NCI-H510A treated with DMSO at 0.1 percent for 48 hours (cell line): ENCODE measurements around the gene OCA2.

ENCODE experiments used
- DNase-seq: peaks from one replicate; lab custom pipeline; 2025; lab: John Stamatoyannopoulos, UW

Gene OCA2

DNA sequence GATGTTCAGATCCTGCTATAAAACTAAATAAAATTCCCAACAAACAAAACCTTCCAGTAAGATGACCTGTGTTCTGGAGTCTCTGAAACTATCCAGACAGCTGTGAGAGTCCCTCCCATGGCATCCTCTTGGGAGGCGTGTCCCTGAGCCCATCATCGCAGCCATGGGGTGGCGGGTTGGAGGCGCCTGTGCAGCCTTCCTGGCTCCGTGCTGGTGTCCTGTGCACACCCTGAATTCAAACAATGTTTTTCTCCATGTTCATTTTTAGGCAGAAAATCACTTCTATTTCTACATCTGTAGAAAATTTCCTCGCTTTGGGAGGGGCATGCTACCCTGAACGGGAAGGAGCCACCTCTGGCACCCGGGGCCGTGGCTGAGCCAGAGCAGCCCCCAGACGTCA lies 19.4 kb upstream of the OCA2 start:
- DNase-seq: no peak

DNA sequence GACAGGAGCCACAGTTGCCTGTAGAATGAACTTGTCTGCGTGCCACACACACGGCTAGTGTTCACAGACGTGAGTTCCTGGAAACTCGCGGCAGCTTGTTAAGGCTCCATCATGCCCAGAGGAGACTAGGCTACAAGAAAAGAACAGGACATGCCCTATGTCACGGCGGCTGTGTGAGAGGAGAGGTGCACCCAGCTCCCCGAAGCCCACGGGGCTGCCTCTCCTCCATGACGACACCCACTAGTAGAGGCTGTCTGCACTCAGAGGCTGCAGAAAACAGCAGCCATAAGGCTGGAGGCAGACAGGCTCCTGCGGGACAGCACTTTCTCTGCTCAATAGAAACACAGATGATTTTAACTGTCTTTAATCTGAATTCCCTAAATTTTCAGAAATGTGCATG lies 19.0 kb upstream of the OCA2 start:
- no peak for DNase-seq

DNA sequence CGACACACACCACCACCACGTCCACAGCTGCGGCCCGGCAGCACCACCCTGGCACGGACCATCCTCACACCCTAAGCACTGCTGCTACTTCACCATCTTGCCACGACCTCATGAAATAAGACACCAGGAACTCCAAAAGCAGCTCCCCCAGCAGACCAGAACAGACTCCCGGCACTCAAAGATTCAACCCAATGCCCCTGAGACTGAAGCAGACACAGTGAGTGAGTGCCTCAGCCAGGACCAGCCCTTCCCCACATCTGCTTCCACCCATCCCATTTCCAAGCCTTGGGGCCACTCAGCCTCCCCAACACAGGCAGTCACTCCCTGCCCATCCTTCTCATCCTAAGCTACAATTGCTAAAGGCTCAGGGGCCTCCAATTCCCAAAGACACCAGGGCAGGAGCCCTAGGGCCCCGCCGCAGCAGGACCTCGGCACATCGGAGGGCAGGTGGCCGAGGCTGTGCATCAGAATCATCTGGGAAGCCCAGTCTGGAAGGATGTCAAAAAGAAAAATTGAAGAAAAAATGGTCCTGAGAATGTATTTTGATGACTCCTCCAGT lies 18.4 kb upstream of the OCA2 start:
- DNase-seq: no peak

DNA sequence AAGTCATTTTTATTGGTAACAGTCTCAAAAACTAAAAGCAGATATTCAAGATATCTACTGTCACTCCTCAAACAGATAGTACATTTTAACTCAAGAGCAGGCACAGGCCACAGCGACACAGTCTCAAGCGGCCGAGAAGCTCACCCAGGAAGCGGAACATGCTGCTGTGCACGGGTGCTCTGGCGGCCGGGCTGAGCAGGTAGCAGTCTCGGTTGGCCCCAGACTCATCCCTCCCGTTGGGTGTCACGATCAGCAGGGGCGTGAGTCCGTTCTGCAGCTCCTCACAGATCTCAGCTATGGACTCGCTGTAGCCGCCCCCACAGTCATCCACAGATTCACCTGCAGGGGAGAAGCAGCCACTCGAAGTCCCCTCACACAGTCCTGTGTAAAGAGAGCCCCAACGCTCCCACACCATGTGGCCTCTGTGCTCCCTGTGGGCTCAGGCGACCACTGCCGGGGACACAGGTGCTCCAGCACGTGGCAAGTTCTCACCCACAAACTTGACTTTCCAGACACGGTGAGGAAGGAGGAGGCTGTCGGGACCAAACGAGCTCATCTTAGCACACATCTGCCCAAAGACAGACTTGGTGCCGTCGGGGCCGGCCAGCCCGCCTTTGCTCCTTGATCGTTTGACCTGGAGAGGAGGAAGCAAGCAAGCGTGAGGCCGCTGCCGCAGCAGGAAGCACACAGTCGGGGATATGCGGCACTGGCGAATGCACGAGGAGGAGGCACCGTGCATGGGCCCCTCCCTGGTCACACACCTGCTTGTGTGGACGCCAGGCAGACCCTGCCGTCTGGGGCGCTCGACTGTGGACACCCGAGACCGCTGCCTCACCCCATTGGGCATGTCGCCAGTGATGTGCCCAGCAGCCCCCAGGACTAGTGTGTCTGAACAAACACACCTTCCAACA lies 17.7 kb upstream of the OCA2 start:
- DNase-seq: no peak

DNA sequence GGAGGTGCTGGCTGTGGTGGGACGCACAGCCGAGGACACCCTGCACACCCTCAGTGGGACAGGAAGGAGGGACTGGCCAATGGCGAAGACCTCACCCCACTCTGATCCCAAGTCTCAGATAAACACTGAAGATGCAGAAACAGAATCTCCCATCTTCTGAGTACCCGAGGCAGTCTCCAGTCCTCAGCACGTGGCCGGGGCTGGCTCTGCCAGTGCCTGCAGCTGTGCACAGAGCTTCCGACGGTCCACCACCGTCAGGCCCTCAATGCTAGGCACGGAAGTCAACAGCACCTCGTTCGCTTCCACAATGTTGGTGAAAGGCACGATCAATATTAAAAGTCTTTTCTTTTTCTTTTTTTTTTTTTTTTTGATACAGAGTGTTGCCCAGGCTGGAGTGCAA lies 16.8 kb upstream of the OCA2 start:
- no peak for DNase-seq

DNA sequence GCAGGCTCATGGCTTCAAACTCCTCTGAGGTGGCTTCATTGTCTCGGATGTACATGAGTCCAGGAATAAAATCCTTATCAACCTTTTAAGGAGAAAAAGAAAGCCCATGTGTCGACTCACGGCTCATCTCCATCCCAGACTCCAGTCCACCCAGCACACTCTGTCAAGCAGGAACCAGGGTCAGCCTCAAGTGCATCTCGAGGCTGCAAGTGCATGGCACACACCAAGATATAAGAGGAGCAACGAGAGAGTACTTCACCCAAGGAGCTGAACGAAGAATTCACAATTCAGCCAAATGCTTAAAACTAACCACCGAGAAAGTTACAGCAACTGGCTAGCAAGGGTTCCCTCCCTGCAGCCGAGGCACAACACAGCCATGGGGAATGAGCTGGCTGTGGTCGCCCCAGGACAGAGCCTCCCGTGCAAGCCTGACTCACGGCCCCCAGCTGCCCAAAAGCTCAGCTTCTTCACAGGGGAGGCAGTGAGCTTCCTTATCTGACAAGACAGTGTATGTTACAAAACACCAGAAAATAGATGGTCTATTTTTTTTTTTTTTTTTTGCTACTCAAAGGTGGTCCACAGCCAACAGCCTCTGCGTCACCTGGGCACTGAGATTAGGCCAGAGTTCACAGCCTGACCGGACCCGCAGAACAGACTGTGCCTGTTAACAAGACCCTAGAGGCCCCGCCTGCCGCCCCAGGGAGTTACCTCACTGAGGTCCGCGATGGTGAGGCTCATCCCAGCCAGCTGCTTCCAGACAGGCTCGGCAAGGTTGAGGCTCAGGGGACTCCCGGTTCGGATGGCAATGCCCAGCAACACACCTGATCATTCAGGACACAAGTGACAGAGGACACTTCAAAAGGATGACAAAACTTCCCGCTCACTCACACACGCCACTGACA lies 15.9 kb upstream of the OCA2 start:
- no peak for DNase-seq

DNA sequence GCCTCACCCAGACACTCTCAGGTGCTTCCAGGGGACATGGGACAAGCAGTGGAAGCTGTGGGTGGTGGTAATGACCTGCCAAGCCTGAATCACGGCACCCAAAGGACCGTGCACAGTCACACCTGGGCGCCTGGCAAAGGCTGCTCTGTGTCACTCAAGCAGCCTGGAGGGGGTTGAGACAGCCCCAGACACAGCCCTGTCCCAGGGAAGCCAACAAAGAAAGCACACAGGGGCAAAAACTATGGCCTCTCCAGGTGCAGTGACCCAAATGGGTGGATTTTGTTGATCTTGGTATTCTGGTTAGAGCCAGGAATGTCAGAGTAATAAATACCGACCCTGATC lies 15.0 kb upstream of the OCA2 start:
- DNase-seq: no peak

DNA sequence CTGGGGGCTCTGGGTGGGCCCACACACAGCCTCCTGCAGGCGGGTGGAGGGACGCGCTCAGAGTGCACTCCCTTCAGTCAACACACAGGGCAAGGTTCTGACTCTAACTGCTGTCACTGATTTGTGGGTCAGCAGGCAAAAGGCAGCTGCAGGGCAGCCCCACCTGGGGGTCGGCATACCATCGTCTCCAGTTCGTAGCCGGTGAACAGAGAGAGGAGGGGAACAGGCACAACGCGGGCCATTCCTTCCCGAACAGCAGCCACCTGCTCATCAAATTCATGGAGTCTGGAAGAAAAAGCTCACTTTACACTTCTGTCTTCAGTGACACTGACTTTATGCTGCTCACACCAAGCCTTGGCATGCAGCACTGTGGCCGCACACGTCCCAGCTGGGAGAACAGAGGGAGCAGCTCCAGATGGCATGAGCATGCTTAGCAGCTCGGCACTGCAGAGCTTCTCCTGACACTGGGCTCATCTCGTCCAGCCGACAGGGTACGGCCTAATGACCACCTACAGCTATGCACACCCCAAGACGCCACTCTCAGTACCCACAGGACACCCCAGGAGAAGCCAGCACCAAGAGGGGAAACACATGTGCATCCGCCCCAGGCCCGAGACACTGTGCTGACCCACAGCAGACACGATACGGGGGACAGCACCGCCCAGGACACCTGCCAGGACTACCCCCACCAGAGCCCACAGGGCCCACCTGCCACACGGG lies 14.4 kb upstream of the OCA2 start:
- DNase-seq: no peak

DNA sequence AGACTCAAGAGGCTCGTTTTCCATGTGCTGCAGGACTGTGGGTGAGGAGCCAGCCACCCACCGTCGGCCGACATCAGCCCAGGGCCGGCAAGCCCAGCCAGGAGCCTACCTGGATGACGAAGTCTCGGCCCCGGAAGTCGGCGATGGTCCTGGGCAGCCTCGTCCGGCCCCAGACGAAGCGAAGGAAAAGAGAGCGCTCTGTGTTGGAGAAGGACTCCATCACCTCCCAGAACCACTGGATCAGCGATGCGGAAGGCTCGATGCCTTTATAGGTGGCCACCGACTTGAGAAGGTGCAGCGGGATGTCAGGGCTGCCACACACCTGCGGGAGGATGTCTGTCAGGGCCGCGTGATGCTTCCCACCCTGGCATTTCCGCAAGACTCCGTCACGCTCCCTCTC lies 13.8 kb upstream of the OCA2 start:
- no peak for DNase-seq

DNA sequence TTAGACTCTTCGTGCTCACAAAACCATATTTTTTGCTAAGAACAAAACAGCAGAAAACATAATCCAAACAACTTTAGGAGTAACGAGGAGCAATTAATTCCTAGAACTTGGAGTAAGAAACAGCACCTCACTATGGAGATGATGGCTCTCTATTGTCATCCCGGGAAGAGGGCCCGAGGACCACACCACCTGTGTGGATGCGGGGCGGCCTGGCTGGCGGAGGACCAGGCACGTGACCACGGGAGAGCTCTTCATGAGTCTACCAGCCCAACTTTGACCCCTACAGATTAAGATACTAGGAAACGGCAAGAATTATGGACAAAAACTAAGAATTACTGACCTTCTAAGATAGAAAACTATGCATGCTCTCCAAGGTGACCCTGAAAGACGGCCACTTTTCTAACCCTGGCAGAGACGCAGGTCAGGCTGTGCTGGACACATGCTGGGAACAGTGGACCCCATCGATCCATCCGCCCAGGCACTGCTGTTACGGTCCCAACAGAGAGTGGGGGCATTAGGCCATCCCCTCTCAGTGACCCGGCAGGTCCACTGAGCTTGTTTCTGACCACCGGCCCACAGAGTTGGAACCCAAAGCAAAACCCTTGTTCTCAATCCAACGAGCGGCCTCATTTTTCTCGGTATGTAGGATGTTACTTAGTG lies 13.1 kb upstream of the OCA2 start:
- DNase-seq: no peak

DNA sequence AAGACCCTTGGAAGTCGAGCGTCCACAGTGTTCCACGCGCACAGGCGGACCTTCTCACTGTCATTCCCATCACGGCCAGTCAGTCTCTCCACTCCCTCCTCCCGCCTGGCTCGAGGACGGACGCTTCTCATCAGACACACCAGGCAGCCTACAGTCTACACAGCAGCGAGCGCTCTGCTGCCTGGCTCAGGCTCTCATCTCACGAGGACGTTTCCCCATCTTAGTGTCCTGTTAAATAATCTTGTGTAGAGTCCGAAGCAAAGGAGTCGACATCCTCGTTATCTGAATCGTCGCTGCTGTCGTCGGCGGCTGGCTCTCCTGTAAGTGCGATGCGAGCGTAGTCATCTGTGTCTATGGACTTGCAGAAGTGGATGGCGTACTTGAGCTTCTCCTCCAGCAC lies 12.4 kb upstream of the OCA2 start:
- DNase-seq: no peak

DNA sequence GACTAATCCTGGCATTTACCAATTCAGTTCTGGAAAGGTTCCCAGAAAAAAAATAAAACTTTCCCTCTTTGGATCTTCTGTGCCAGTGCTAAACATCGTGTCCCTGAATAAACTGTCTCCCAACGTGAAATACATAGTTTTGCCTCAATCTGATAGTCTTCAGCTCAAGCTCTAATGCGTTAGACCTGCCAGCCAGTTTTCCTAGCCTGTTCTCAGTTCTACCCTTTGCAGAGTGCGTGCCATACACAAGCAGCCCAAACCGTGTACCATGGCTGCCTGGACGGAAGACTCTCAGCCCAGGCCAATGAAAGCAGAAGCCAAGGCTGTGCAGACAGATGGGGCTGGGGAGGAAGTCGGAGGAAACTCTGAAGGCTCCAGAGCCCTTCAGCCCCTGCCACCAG lies 11.4 kb upstream of the OCA2 start:
- no peak for DNase-seq

DNA sequence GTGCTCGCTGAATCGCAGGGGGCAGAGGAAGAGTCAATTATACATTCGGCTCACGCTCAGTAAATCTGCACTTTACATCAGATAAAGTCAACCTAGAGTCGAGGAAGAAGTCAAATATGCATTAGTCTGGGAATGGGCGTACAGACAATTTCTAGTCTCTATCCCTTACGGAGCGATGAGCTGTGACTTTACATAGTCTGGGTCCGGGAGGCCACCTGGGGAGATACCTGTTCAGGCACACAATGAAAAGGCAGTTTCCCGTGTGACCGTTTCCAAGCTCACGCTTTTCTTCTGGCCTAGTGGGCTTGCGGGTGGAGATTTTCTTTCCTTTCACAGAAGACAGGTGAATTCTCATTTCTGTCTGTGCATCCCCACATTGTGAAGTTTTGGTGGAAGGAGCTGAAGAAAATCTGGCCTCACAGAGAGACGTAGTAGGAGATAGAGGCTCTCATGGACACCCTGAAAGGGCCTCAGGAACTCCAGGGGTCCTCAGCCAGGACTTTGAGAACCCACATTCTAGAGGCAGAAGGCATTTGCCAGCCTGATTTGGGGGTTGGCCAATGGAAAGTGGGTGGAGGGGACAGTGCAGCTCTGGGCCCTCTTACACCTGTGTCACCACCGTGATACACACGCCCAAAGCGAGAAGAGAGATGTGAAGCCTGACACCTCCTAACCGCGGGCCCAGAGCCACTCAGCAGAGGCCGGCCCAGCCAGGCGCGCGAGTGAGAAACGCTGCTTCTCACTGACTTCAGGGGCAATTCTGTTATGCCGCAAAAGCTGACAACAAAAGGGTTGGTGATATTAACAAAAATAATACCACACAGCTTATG lies 10.7 kb upstream of the OCA2 start:
- no peak for DNase-seq

DNA sequence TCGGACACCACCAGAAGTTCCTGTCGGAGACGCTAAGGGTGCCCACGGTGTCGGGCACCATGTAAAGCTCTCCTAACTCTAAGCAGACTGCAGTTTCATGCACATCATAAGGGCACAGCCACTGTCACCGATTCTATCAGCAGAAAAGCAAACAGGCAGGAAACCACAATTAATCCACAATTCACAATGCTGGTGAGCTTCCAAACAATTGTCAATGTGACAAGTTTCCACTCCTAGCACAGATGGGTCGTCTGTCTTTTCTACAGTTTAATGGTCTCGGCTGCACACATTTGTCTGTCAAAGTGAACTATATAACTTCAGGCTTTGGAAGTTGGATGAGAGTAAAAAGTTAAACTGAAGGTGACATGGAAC lies 8.8 kb upstream of the OCA2 start:
- DNase-seq: no peak

DNA sequence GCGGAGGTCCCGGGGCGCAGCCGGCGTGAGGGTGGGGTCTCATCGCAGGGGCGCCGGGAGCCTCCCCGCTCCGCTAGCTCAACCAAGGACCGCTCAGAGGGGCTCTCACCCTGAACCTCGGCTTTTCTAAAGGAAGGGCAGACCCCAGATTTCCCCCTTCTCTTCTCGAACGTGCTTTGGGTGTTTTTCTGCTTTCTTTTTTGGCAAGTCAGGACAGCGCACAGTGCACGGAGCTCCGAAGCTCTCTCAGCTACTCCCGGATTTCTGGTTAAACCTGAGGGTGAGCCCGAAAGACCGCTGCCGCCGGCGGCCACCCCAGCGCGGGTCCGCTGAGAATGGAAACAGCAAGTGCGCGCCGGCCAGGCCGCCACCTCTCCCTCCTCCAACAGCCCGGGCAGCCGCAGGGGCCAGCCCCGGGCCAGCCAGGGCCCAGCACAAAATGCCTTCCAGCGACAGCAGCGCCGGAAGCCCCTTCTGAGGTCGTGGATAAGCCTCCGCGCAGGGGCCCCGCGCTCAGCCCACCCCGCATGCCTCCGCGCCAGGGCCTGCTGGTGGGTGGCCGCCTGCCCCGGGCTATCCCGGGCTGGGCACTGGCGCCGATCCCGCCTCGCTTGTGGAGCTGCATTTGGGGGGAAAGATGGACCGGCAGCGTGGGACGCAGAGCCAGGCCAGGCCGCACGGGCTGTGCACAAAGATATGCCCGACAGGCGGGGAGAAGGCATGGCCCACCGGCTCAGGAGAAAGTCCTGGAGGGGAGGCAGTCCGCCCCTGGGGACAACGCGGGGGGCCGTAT lies 8.2 kb upstream of the OCA2 start:
- no peak for DNase-seq

DNA sequence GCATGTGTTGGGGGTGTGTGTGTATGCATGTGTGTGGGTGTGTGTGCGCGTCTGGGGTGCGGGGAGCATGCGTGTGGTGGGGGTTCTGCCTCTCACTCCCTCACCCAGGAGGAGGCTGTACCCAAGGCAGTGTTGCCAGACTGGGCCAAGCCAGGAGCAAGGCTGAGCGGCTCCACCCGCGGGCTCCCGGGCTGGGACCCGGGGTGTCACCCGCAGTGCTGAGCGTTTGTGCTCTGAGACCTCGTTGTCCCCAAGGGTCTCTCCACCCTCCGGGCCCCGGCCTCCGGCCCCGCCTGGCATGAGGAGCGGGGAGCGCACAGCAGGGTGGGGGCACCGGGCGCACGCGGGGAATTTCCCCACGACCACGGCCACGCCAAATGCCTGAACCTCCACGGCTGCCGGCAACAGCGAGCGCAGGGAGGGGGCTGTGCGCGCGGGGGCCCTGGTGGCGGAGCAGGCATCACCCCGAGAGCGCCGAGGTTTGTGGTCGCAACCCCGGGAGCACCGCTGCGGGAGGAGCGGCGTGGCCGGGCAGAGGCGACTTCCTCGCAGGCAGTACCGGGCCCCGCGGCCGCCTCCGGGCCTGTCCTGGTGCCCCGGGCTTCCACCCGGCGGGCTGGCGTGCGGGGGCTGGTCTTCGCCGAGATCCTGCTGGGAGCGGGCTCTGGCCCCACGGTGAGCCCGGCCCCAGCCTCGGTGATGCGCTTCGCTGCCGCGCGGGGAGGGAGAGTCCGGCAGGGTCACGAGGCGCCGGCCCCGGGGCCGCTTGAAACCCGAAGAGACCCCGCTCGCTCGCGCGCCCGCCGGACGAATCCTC lies 7.4 kb upstream of the OCA2 start:
- no peak for DNase-seq

DNA sequence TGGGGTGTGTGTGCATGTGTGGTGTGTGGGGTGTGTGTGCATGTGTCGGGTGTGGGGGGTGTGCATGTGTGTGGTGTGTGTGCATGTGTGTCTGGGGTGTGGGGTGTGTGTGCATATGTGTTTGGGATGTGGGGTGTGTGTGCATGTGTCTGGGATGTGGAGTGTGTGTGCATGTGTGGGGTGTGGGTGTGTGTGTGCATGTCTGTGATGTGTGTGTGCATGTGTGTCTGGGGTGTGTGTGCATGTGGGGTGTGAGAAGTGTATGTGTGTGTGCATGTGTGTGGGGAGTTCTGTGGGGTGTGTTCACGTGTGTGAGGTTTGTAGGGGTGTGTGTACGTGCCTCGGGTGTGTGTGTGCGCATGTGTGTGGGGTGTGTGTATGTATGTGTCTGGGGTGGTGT lies 6.7 kb upstream of the OCA2 start:
- no peak for DNase-seq

DNA sequence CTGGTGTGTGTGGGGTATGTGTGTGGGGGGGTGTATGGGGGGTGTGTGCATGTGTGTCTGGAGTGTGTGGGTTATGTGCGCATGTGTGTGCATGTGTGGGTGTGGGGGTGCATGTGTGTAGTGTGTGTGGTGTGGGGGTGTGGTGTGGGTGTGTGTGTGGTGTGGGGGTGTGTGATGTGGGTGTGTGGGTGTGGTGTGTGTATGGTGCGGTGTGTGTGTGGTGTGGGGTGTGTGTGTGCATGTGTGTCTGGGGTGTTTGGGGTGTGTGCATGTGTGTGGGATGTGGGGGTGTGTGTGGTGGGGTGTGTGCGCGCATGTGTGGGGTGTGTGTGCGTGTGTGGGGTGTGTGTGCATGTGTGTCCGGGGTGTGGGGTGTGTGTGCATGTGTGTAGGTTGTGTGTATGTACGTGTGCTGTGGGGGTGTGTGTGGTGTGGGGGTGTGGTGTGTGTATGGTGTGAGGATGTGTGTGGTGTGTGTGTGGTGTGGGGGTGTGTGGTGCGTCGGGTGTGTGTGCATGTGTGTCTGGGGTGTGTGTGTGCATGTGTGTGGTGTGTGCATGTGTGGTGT lies 6.2 kb upstream of the OCA2 start:
- no peak for DNase-seq

DNA sequence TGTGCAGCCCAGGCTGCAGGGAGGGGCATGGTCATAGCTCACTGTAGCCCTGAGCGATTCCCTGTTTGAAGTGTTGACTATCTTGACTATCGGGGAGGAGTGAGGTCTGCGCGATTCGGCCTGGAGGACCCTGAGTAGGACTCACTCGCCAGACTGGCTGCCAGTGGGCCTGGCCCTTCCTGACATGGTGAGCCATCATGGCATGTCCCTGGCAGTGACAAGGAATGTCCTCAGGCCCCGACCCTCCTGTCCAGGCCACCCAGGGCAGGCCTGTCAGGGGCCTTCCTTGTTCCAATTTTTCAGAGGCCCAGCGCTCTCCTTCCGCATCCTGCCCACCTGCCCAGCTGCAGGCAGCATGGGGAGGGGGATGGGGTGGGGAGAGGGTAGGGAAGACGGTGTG lies 5.2 kb upstream of the OCA2 start:
- DNase-seq: no peak
